ENCODE results near the gene JAK3.

The JAK3 gene

GRCh38 chr19:17866964-17867486 lies 19.2 kb upstream of the JAK3 start:
- DNase-seq (ENCODE audit: low read depth, low spot score): no peak
- ChIA-PET CTCF (interaction anchor here (2.7 to 6.4 kb wide), 2 partner anchors 65 to 70 kb away, joined by 10 to 157 read pairs; partner anchors contain the start of gene CCDC124), POLR2A (no interaction called here)
- TF ChIP-seq CTCF (IDR thresholded peaks at IDR 0.05; ENCODE audit: insufficient read depth, low read length, missing control alignments): no peak
- no peak overlapping the region for H3K4me3 ChIP-seq (ENCODE audit: low read depth, low read length)

- CTCF ChIA-PET: interaction anchor here (1.5 to 3.9 kb wide), 3 partner anchors 8 to 71 kb away, joined by 3 to 21 read pairs (median 10); partner anchors contain the start of gene CCDC124
- TF ChIP-seq CTCF (IDR thresholded peaks at IDR 0.05; ENCODE audit: insufficient read depth, low read length, missing control alignments): no peak
- no peak for DNase-seq (ENCODE audit: low read depth, low spot score)
- no peak overlapping the region for H3K4me3 ChIP-seq (ENCODE audit: low read depth, low read length)
- POLR2A ChIA-PET: interaction anchor here (0.6 to 2.4 kb wide), 2 partner anchors 66 to 97 kb away, joined by 4 to 14 read pairs; partner anchors contain the start of gene CCDC124
These were observed 18.7 kb upstream of the JAK3 start for GRCh38 chr19:17866312-17866963.

- CTCF ChIA-PET: interaction anchor here (0.6 to 3.9 kb wide), 4 partner anchors 9 to 522 kb away, joined by 3 to 21 read pairs (median 6); partner anchors contain the start of gene CCDC124
- no peak for TF ChIP-seq CTCF (IDR thresholded peaks at IDR 0.05; ENCODE audit: insufficient read depth, low read length, missing control alignments)
- POLR2A ChIA-PET: interaction anchor here (0.6 to 2.4 kb wide), 3 partner anchors 67 to 98 kb away, joined by 4 to 14 read pairs (median 4); partner anchors contain the start of gene CCDC124
- DNase-seq (ENCODE audit: low read depth, low spot score): no peak
- no peak overlapping the region for H3K4me3 ChIP-seq (ENCODE audit: low read depth, low read length)
These were observed 17.9 kb upstream of the JAK3 start for GRCh38 chr19:17865364-17866311.

GRCh38 chr19:17863520-17864182 lies 15.9 kb upstream of the JAK3 start:
- POLR2A ChIA-PET: interaction anchor here (0.8 kb wide), 1 partner anchor 74 kb away, joined by 5 read pairs; no protein-coding TSS in a partner anchor
- no peak overlapping the region for H3K4me3 ChIP-seq (ENCODE audit: low read depth, low read length)
- no peak for DNase-seq (ENCODE audit: low read depth, low spot score)
- CTCF ChIA-PET: interaction anchor here (2.1 to 3.9 kb wide), 2 partner anchors 69 to 133 kb away, joined by 6 to 21 read pairs; partner anchors contain the start of gene CCDC124
- TF ChIP-seq CTCF (IDR thresholded peaks at IDR 0.05; ENCODE audit: insufficient read depth, low read length, missing control alignments): no peak

- no peak overlapping the region for H3K4me3 ChIP-seq (ENCODE audit: low read depth, low read length)
- ChIA-PET POLR2A (interaction anchor here (0.8 kb wide), 1 partner anchor 75 kb away, joined by 5 read pairs; no protein-coding TSS in a partner anchor), CTCF (interaction anchor here (2.1 to 3.9 kb wide), 3 partner anchors 69 to 133 kb away, joined by 6 to 41 read pairs (median 21); partner anchors contain the start of gene CCDC124)
- DNase-seq (ENCODE audit: low read depth, low spot score): no peak
- TF ChIP-seq CTCF (IDR thresholded peaks at IDR 0.05; ENCODE audit: insufficient read depth, low read length, missing control alignments): no peak
These were observed 15.1 kb upstream of the JAK3 start for GRCh38 chr19:17862711-17863519.

Data from AG04449 (cell line).